Uterus (tissue), 2 donors: ENCODE data around the gene USP22.

Experiments
- CTCF ChIP-seq, 4 experiments: fragments of 200-600 bp in 2 of 4; fragments of 450-650 bp in 2 of 4; sonication (generic) in 2 of 4; IDR thresholded peaks; one replicate each; pipeline ENCODE4 v1.5.1; 2016 to 2019; ENCODE audit warnings: antibody characterized with exemption in 4 of 4, mild to moderate bottlenecking in 2 of 4, moderate library complexity in 1 of 4
- POLR2A ChIP-seq, 2 donors: fragments of 450-650 bp; IDR thresholded peaks; one replicate each; pipeline ENCODE4 v1.6.1; 2016; ENCODE audit warnings: antibody characterized with exemption in 2 of 2, mild to moderate bottlenecking in 1 of 2, moderate library complexity in 1 of 2

- TF ChIP-seq POLR2A (IDR thresholded peaks at IDR 0.05), result no peak
- TF ChIP-seq CTCF (IDR thresholded peaks at IDR 0.05), result no peak
Observed at GRCh38 chr17:21019976-21020586, 22.7 kb downstream of the USP22 start.
